HG02981 (cell line): ENCODE measurements around the gene PIGZ.

Source experiments
- ATAC-seq: cut with Tn5 transposase; IDR thresholded peaks from one replicate; pipeline ENCODE4 v1.9.1; 2021; ENCODE audit warnings: mild to moderate bottlenecking, moderate library complexity; ENCODE audit not compliant: unreplicated experiment

PIGZ gene

GRCh38 chr3:197001972-197002700, 33.5 kb upstream of the PIGZ start:
- peak; percentile 9 for ATAC-seq

- ATAC-seq, result no peak
Observed at GRCh38 chr3:197001106-197001971, 32.7 kb upstream of the PIGZ start.

- no peak for ATAC-seq
Observed at GRCh38 chr3:197000211-197000610, 31.6 kb upstream of the PIGZ start.

GRCh38 chr3:196998966-196999760, 30.5 kb upstream of the PIGZ start:
- ATAC-seq, result no peak

- no peak for ATAC-seq
Observed at GRCh38 chr3:196997311-196997710, 28.7 kb upstream of the PIGZ start.

- no peak for ATAC-seq
Observed at GRCh38 chr3:196996454-196997265, 28.0 kb upstream of the PIGZ start.

- ATAC-seq, result no peak
Observed at GRCh38 chr3:196995646-196996355, 27.2 kb upstream of the PIGZ start.

- ATAC-seq, result no peak
Observed at GRCh38 chr3:196995027-196995426, 26.4 kb upstream of the PIGZ start.

- ATAC-seq, result no peak
Observed at GRCh38 chr3:196994056-196994455, 25.4 kb upstream of the PIGZ start.

GRCh38 chr3:196992461-196993065, 23.9 kb upstream of the PIGZ start:
- ATAC-seq, result no peak

GRCh38 chr3:196991581-196992460, 23.2 kb upstream of the PIGZ start:
- ATAC-seq, result no peak

GRCh38 chr3:196990601-196991007, 22.0 kb upstream of the PIGZ start:
- no peak for ATAC-seq

- ATAC-seq, result no peak
Observed at GRCh38 chr3:196989721-196990262, 21.2 kb upstream of the PIGZ start.

GRCh38 chr3:196988241-196989029, 19.8 kb upstream of the PIGZ start:
- no peak for ATAC-seq

- no peak for ATAC-seq
Observed at GRCh38 chr3:196987022-196987421, 18.4 kb upstream of the PIGZ start.

- ATAC-seq, result no peak
Observed at GRCh38 chr3:196985954-196986885, 17.6 kb upstream of the PIGZ start.
